Naive thymus-derived CD4-positive, alpha-beta T cell (primary cell): ENCODE measurements around the gene USP48. TPM values are rescaled to one million over a fixed set of nuclear protein-coding genes. Genes with fewer than 3 reads are reported as not detected.

ENCODE experiments used
- ATAC-seq: fragments of 150-1000 bp; cut with Tn5 transposase; 2 replicates; pipeline ENCODE4 v1.10.0; 2021; ENCODE audit warnings: mild to moderate bottlenecking, moderate library complexity
- CTCF ChIA-PET: fragments of 350-600 bp; sonication (Branson Sonifier 250); formaldehyde crosslinking; loops from one replicate; lab custom pipeline; 2021; ENCODE audit warnings: antibody characterized with exemption; lab: Charles Lee
- POLR2A ChIA-PET: fragments of 350-600 bp; sonication (Branson Sonifier 250); formaldehyde crosslinking; loops from one replicate; lab custom pipeline; 2021; ENCODE audit warnings: antibody characterized with exemption, inconsistent platforms; lab: Charles Lee
- DNase-seq, 9 donors: peaks; one replicate each; pipeline versions ENCODE4 v3.0.0 to v3.0.0-alpha.2; 2020 to 2022; ENCODE audit warnings: mixed read lengths in 1 of 9
- H3K27ac ChIP-seq: one replicate; pipeline ENCODE4 v1.7.0; 2013; ENCODE audit warnings: mild to moderate bottlenecking, low read depth, low read length, moderate library complexity
- H3K27me3 ChIP-seq, 2 donors: one replicate each; pipeline ENCODE4 v1.7.0; 2013; ENCODE audit warnings: low read length in 2 of 2, mild to moderate bottlenecking in 2 of 2, moderate library complexity in 2 of 2; ENCODE audit not compliant: control insufficient read depth in 2 of 2, insufficient read depth in 2 of 2
- H3K36me3 ChIP-seq, 3 experiments: 1 replicate in 2 of 3; 2 replicates in 1 of 3; pipeline ENCODE4 v1.7.0; 2013; ENCODE audit warnings: low read length in 3 of 3, mild to moderate bottlenecking in 3 of 3, moderate library complexity in 1 of 3; ENCODE audit not compliant: insufficient read depth in 3 of 3, control insufficient read depth in 2 of 3
- H3K4me1 ChIP-seq, 2 donors: one replicate each; pipeline ENCODE4 v1.7.0; 2013; ENCODE audit warnings: low read length in 2 of 2, mild to moderate bottlenecking in 2 of 2, moderate library complexity in 1 of 2; ENCODE audit not compliant: control insufficient read depth in 2 of 2, insufficient read depth in 2 of 2
- H3K4me3 ChIP-seq: 2 replicates; pipeline ENCODE4 v1.7.0; 2013; ENCODE audit warnings: mild to moderate bottlenecking, low read length
- H3K9me3 ChIP-seq, 3 experiments: 1 replicate in 2 of 3; 2 replicates in 1 of 3; pipeline ENCODE4 v1.7.0; 2013; ENCODE audit warnings: low read length in 3 of 3; ENCODE audit not compliant: control insufficient read depth in 2 of 3
- H3K27ac Mint-ChIP-seq, 9 donors: one replicate each; pipeline ENCODE4 v1.8.0; 2020 to 2022; ENCODE audit warnings: mixed read lengths in 9 of 9, mild to moderate bottlenecking in 8 of 9, moderate library complexity in 5 of 9, inconsistent platforms in 2 of 9
- H3K27me3 Mint-ChIP-seq, 5 donors: one replicate each; pipeline ENCODE4 v1.8.0; 2021 to 2022; ENCODE audit warnings: mixed read lengths in 5 of 5, mild to moderate bottlenecking in 1 of 5
- H3K36me3 Mint-ChIP-seq, 5 donors: one replicate each; pipeline ENCODE4 v1.8.0; 2020 to 2022; ENCODE audit warnings: mixed read lengths in 5 of 5, mild to moderate bottlenecking in 3 of 5, inconsistent platforms in 1 of 5
- H3K4me1 Mint-ChIP-seq, 7 donors: one replicate each; pipeline ENCODE4 v1.8.0; 2020 to 2022; ENCODE audit warnings: mixed read lengths in 7 of 7, mild to moderate bottlenecking in 3 of 7, inconsistent platforms in 1 of 7
- H3K4me3 Mint-ChIP-seq, 10 donors: one replicate each; pipeline ENCODE4 v1.8.0; 2020 to 2022; ENCODE audit warnings: mild to moderate bottlenecking in 10 of 10, mixed read lengths in 10 of 10, moderate library complexity in 6 of 10, inconsistent platforms in 2 of 10
- H3K9me3 Mint-ChIP-seq, 11 donors: one replicate each; pipeline ENCODE4 v1.8.0; 2020 to 2022; ENCODE audit warnings: mixed read lengths in 11 of 11, mild to moderate bottlenecking in 4 of 11, inconsistent platforms in 1 of 11, moderate library complexity in 1 of 11
- intact Hi-C, 2 donors: fragments of 100-400 bp; cut with micrococcal nuclease; formaldehyde crosslinking; loops; one replicate each; pipeline ENCODE4 v1.15.1; 2023
- polyA plus RNA-seq, 2 donors: library from polyadenylated mRNA; unstranded; fragments of 300-500 nt; fragmentation: Illumina TruSeq; gene quantifications; one replicate each; pipeline ENCODE4 v1.2.3, GENCODE V29; 2021
- total RNA-seq, 6 experiments: library from RNA in 5 of 6; stranded (reverse) in 5 of 6; gene quantifications; 1 replicate in 5 of 6; 2 replicates in 1 of 6; pipeline ENCODE4 v1.2.3 and lab custom pipeline; 2021 to 2026

The USP48 gene
- total and polyA plus RNA-seq, 7 experiments from 2014 or later, result 34.8 to 107 (median 79.5) TPM

DNA sequence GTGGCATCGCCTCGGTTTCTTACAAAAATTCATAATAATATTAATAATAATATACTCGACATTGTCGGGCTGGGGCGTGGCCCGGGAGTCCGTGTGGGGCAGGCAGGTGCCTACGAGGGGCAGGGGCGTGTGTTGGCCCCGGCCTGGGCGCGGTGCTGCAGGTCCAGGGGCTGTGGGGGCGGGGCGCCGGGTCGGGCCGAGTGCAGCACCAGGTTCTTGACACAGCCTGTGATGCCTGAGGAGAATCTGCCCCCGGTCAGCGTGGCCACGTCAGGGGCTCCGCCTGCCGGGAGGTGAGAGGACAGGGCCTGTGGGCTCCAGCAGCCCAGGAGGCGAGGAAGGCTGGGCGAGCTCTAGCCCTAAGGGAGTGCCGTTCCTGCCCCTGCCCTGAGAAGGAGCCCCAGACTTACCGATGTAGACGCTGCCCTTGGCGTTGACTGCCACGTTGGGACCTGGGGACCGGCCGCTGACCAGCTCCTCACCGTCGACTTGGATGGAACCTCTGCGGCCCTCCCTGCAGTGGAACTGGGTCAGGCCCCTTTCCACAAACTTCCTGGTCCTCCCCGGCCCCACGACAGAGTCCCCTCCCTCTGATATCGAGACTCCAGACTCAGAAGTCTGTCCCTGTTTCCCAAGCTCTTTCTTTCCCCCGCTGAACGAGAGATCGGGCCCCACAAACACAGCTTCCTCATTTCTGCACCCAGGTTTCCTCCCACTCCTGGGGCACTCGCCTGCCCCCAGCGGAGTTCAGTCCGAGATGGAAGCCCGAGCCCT lies 40.4 kb upstream of the USP48 start:
- H3K36me3 Mint-ChIP-seq, result no peaks in the 10 kb centered on the region
- Histone ChIP-seq H3K27me3 (no peaks in the 10 kb centered on the region), H3K4me1 (no peaks in the 10 kb centered on the region), H3K4me3 (no peak overlapping the region), H3K36me3 (no peaks in the 10 kb centered on the region), H3K27ac (no peak overlapping the region), H3K9me3 (no peaks in the 10 kb centered on the region)
- H3K27me3 Mint-ChIP-seq, result peaks cover 0 to 4% (median 0%) of the 10 kb centered on the region in 5 donors
- no peak overlapping the region for H3K4me3 Mint-ChIP-seq
- DNase-seq (no peak), ATAC-seq (no peak)
- ChIA-PET CTCF (no interaction called here), POLR2A (no interaction called here)
- peaks cover 0 to 2% (median 0%) of the 10 kb centered on the region in 11 donors for H3K9me3 Mint-ChIP-seq
- peaks cover 3 to 7% (median 3%) of the 10 kb centered on the region in 7 donors for H3K4me1 Mint-ChIP-seq
- peak overlapping the region in 1 of 9 donors; percentile 72 for H3K27ac Mint-ChIP-seq
- intact Hi-C loops, result no loop called here

DNA sequence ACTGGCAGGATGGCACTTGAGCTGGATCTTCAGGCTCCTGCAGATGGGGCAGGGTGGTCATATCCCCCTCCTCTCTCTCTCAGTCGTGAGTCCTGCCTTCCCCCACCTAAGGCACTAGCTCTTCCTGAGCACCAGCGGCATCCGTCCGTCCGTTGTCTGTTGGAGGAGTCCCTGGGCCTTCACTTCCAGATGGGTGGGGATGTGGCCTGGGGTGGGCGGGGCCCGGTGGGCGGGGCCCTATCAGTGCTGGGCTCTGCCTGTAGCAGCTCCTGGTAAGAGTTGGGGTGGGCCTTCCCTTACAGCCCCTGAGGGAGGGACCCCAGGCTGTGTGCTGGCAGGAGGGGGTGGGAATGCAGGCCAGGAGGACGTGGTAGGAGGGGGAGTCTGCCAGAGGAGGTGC lies 39.4 kb upstream of the USP48 start:
- Histone ChIP-seq H3K27me3 (no peaks in the 10 kb centered on the region), H3K9me3 (no peaks in the 10 kb centered on the region), H3K36me3 (no peaks in the 10 kb centered on the region), H3K4me1 (no peaks in the 10 kb centered on the region), H3K27ac (no peak overlapping the region), H3K4me3 (no peak overlapping the region)
- no peaks in the 10 kb centered on the region for H3K36me3 Mint-ChIP-seq
- no peak overlapping the region for H3K27ac Mint-ChIP-seq
- DNase-seq (no peak), ATAC-seq (no peak)
- intact Hi-C loops, result no loop called here
- H3K4me1 Mint-ChIP-seq, result peaks cover 4 to 8% (median 5%) of the 10 kb centered on the region in 7 donors
- peaks cover 0 to 4% (median 0%) of the 10 kb centered on the region in 5 donors for H3K27me3 Mint-ChIP-seq
- CTCF ChIA-PET, result no interaction called here
- POLR2A ChIA-PET, result interaction anchor here (0.6 kb wide), 1 partner anchor 20 kb away, joined by 3 read pairs; no protein-coding TSS in a partner anchor
- no peak overlapping the region for H3K4me3 Mint-ChIP-seq
- peaks cover 0 to 2% (median 0%) of the 10 kb centered on the region in 11 donors for H3K9me3 Mint-ChIP-seq

DNA sequence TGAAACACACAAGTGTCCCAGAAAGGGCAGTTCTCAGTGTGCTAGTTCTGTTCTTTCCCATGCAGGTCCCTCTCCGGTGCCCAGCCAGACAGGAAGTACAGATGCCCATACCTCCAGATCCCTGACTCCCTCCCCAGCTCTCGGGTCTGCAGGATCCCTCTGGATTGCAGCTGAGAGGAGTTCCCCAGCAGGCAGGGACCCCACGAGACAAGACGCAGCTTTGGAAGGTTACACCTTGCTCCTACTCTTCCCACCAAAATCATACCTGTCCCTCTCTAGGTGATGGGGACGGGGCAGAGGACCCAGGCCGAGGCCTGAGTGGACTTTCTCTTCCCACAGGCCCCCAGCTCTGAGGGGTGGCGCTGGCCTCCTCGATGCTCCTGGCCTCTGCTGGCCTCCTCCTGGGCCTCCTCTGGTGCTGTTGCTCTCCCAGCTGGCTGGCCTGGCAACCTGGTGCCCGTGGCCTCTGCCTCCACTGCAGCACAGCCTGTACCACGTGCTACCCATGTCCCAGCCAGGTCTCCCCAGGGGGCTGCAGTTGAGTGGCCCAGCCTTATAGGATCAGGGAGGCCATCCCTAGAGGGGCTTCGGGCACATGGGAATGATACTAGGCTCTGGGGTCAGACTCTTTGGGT lies 38.6 kb upstream of the USP48 start:
- POLR2A ChIA-PET, result interaction anchor here (0.6 kb wide), 1 partner anchor 21 kb away, joined by 3 read pairs; no protein-coding TSS in a partner anchor
- Mint-ChIP-seq H3K4me1 (peaks cover 4 to 8% (median 6%) of the 10 kb centered on the region in 7 donors), H3K4me3 (no peak overlapping the region), H3K36me3 (no peaks in the 10 kb centered on the region), H3K27me3 (peaks cover 0 to 4% (median 0%) of the 10 kb centered on the region in 5 donors), H3K27ac (peak overlapping the region in 1 of 9 donors; percentile 46), H3K9me3 (peaks cover 0 to 2% (median 0%) of the 10 kb centered on the region in 11 donors)
- intact Hi-C loops, result no loop called here
- ATAC-seq (no peak), DNase-seq (no peak)
- CTCF ChIA-PET, result no interaction called here
- Histone ChIP-seq H3K4me3 (no peak overlapping the region), H3K36me3 (no peaks in the 10 kb centered on the region), H3K27ac (no peak overlapping the region), H3K4me1 (no peaks in the 10 kb centered on the region), H3K9me3 (no peaks in the 10 kb centered on the region), H3K27me3 (no peaks in the 10 kb centered on the region)

DNA sequence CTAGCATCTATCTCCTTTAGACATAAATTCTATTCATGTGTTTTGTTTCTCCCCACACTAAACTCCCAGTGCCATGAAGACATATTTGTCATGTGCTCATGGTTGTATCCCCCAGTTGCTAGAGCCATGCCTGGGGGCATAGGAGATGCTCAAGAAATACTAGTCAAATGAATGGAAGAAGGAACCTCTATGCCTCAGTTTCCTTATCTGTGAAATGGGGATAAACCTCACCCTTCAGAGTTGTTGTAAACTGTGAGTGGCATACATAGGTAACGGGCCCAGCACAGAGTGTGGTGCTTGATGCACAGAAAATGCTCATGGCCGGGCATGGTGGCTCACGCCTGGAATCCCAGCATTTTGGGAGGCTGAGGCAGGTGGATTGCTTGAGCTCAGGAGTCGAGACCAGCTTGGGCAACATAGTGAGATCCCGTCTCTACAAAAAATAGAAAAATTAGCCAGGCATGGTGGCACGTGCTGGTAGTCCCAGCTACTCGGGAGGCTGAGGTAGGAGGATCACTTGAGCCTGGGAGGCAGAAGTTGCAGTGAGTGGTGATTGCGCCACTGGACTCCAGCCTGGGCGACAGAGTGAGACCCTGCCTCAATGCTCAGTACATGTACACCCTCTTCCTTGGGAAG lies 37.8 kb upstream of the USP48 start:
- intact Hi-C loops, result no loop called here
- Histone ChIP-seq H3K4me3 (no peak overlapping the region), H3K27ac (no peak overlapping the region), H3K27me3 (no peaks in the 10 kb centered on the region), H3K4me1 (no peaks in the 10 kb centered on the region), H3K36me3 (no peaks in the 10 kb centered on the region), H3K9me3 (no peaks in the 10 kb centered on the region)
- Mint-ChIP-seq H3K27ac (no peak overlapping the region), H3K4me3 (no peak overlapping the region), H3K36me3 (no peaks in the 10 kb centered on the region), H3K27me3 (peaks cover 0 to 4% (median 0%) of the 10 kb centered on the region in 5 donors), H3K9me3 (peaks cover 0 to 2% (median 0%) of the 10 kb centered on the region in 11 donors), H3K4me1 (peaks cover 4 to 8% (median 6%) of the 10 kb centered on the region in 7 donors)
- CTCF ChIA-PET, result no interaction called here
- POLR2A ChIA-PET, result no interaction called here
- DNase-seq (no peak), ATAC-seq (no peak)

DNA sequence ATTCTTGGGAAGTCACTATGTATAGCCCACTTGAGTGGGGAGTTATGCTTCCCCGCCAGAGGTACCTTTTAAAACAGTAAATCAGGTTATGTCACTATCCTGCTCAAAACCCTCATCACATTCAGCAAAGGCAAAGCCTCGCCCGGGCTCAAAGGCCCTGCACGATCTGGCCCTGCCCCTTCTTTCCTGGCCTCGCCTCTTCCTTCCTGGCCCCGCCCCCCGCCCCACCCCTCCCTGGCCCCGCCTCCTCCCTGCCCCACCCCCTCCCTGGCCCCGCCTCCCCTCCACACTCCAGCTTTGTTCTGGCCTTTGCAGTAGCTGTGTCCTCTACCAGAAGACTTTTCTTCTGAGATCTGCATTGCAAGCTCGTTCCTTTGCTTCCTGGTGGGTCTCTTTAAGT lies 35.7 kb upstream of the USP48 start:
- Mint-ChIP-seq H3K4me1 (peaks cover 5 to 14% (median 8%) of the 10 kb centered on the region in 7 donors), H3K9me3 (peaks cover 0 to 2% (median 0%) of the 10 kb centered on the region in 11 donors), H3K27ac (no peak overlapping the region), H3K27me3 (peaks cover 0 to 16% (median 5%) of the 10 kb centered on the region in 5 donors), H3K36me3 (no peaks in the 10 kb centered on the region), H3K4me3 (peak overlapping the region in 1 of 10 donors; percentile 32)
- intact Hi-C loops, result loop anchor here in 1 of 2 donors (10.0 kb wide), 1 partner anchor 116 kb away; the partner anchor contains the start of gene HSPG2
- CTCF ChIA-PET, result no interaction called here
- ATAC-seq (peak; percentile 52), DNase-seq (peak in 5 of 9 donors; percentile 14 to 40 (median 24))
- no peaks in the 10 kb centered on the region for H3K27me3 ChIP-seq
- POLR2A ChIA-PET, result interaction anchor here (0.6 kb wide), 1 partner anchor 555 kb away, joined by 3 read pairs; no protein-coding TSS in a partner anchor
- no peak overlapping the region for H3K27ac ChIP-seq
- no peaks in the 10 kb centered on the region for H3K4me1 ChIP-seq
- no peak overlapping the region for H3K4me3 ChIP-seq
- H3K9me3 ChIP-seq, result no peaks in the 10 kb centered on the region
- no peaks in the 10 kb centered on the region for H3K36me3 ChIP-seq

DNA sequence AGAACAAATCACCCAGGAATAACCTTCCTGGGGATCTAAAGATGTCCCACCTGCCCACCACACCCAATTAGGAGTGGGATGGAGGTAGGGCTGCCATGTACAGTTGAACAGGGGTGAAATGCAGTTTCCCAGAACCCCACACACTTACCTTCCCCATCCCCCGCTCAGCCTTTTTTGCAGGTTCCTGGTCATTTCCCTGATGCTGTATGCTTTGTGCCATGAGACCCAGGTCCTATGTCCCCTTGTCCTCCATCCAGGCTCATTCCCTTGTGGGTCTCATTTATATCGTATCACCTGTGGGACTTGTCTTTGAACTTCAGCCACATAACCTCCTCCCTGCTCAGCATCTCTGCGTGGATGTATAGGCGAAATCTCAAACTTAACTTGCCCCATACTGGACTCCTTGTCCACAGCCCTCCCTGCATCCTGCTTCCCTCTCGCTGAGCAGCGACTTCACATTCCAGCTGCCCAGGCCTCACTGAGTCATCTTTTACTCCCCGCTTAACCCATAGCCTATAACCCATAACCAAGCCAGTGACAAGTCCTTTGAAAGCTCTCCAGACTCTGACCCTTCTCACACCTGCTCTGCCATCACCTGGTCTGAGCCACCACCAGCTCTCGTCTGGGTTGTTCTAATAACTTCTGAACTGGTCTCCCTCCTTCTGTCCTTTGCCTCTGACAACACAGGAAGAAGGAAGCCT lies 33.8 kb upstream of the USP48 start:
- H3K36me3 ChIP-seq, result no peaks in the 10 kb centered on the region
- ChIA-PET POLR2A (no interaction called here), CTCF (no interaction called here)
- no peak for DNase-seq
- Mint-ChIP-seq H3K27ac (peak overlapping the region in 1 of 9 donors; percentile 13), H3K9me3 (peaks cover 0 to 2% (median 0%) of the 10 kb centered on the region in 11 donors), H3K27me3 (peaks cover 4 to 28% (median 9%) of the 10 kb centered on the region in 5 donors), H3K4me3 (peak overlapping the region in 3 of 10 donors; percentile 2 to 25 (median 4)), H3K4me1 (peaks cover 5 to 14% (median 8%) of the 10 kb centered on the region in 7 donors), H3K36me3 (peaks cover 0 to under 1% (median 0%) of the 10 kb centered on the region in 5 donors)
- ATAC-seq, result no peak
- intact Hi-C loops, result loop anchor here in 1 of 2 donors (10.0 kb wide), 1 partner anchor 118 kb away; the partner anchor contains the start of gene HSPG2
- no peak overlapping the region for H3K4me3 ChIP-seq
- H3K9me3 ChIP-seq, result no peaks in the 10 kb centered on the region
- peaks cover 0 to 4% of the 10 kb centered on the region in 2 donors for H3K27me3 ChIP-seq
- H3K27ac ChIP-seq, result no peak overlapping the region
- no peaks in the 10 kb centered on the region for H3K4me1 ChIP-seq
